ENCODE results near the gene RUNX1.
"Not testable (repeated sequence)": the region's sequence is repeated elsewhere in the genome, so short reads cannot be mapped to it uniquely, and the experiment has no call there.

RUNX1 gene

DNA sequence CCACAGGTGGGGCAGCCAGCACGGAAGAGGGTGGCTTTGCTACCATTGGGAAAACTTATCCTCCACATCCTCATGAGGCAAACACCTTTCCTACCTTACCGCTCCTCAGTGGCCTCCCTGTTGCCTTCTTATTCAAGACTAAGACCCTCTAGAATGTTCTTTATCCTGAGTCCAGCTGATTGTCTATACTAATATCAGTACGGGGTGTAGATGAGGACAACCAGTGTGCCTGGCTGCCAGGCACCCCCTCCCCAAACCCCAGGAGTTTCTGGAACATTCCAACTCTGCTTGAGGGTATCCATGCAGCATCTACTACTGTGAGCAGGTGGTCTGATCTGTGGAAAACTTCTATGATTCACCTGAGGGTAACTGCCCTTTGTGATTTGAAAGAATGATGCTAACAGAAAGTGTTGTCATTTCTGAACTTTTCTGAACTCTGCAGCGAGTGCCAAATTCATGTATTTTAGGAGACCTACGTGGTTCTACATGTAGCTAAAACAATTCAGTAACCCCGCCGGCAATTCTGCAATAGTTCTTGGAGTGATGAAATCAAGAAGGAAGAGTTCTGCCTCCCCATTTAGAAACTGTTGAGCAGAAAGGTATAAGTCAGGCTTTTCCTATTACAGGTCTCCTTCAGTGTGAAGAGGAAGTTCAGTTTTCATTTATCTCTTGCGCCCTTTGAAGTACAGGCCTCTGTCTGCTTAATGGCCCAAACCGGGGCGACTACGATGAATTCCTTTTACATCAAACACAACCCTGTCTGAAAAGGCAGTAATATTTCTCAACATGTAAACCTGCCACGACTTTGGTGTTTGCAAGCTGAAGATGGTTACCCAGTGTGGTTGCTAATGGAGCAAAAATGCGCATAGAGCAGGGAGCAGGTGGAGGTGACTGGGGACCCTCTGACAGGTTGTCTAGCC lies 80.4 kb downstream of the RUNX1 start:
- peak in 1 of 5 donors; percentile 71 for DNase-seq

DNA sequence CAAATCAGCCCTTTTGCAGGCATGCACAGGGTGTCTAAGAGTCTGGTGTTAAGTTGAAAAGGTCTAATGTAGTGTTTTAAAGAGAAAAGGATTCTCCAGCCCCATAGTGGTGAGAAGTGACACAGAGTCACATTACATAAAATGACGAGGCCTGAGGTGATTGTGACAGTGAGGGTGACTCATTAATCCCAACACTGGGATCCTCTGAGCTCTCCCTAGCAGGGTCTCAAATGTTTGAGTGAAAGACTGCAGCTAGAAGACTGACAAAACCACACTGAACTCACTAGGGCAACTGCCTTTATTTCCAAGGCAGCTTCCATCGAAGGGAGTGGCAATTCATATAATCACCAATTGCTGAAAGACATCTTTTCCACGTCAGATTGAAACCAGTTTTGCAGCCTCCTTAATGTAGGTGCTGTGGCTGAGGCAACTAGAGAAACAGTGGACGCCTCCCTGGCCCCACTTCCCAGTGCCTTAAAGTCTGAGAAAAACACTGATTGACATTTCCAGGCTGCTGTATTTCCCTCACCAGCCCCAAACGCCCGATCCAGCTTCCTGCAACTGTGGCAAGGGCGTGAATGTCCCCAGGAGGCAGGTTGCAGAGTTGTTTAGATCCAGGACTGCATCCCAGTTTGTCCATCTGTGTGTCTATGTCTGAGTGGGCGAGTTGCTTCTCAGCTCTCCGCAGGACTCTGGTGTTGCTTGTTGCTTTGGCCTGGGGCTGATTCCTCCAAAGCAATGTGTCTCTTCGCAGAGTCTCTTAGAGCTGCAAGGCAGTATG lies 81.4 kb downstream of the RUNX1 start:
- peak in 1 of 5 donors; percentile 83 for DNase-seq

GRCh38 chr21:34966881-34967280 lies 82.2 kb downstream of the RUNX1 start:
- DNase-seq, result not testable (repeated sequence)

- DNase-seq, result no peak
Observed at GRCh38 chr21:34965200-34966174, 83.6 kb downstream of the RUNX1 start.

- DNase-seq, result no peak
Observed at GRCh38 chr21:34962586-34963222, 86.4 kb downstream of the RUNX1 start.

DNA sequence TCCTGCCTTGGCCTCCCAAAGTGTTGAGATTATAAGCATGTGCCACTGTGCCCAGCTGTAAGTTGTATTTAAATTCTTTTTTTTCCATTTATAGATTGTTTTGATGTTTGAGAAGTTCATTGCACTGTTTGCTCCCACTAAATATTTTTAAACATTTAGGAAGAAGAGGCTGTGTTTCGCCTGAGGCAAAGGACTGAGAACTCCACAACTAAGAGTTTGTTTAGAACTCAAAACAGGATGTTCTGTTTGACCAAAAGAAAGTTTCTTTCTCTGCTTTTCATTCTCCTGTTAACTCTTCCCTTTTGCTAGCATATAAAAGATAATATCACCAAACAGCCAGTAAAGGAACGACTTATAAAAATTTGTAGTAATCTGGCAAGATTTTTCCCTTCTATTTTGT lies 87.0 kb downstream of the RUNX1 start:
- no peak for DNase-seq

DNA sequence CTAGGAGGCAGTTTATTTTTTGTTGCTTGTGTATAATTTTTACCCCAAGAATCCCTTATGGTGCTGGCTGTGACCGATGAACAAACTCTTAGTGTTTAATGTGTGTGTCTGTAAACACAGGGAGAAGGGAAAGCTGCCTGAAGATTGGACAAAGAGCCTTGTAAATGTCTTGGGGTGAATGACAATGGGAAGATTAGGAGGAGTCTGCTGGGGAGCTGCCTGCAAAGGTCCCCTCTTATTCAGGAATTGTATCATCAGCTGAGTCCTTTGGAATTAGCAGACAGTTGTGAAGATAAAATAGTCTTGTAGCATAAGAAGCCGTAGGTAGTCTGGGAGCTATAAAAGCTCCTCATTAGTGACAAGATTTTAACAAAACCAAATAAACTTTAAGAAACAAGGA lies 88.4 kb downstream of the RUNX1 start:
- DNase-seq, result no peak

DNA sequence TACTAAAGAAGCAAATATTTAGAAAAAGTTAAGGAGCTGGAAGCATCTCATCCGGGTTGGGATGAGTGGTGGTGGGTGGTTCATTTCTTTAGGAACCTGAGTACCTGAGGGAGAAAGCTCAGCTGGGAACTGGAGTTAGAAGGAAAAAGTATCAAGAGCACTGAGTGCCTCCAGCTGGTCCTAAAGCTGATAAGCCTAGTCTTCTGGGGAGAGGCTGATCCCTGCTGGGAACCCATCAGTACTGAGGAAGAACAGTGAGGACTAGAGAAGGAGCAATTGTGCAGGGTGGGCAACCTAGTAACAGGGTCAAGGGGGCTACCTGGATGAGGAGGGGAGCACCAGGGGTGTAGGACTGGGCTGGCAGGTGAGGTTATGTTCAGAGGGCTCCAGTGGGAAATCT lies 89.5 kb downstream of the RUNX1 start:
- DNase-seq, result no peak

DNA sequence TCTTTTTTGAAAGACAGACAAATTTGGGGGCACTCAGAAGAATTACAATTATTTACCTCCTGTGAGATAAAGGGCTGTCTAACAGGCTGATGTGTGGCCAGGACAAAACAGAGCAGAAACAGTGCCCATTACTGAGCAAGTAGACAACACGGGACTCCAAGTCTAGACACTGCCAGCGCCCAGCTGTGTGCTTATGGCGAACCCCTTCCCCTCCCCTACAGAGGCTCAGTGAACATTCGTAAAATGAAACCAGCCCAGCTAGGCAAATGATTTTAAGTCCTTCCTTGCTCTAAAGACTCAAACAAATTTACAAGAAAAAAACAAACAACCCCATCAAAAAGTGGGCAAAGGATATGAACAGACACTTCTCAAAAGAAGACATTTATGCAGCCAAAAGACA lies 91.1 kb downstream of the RUNX1 start:
- DNase-seq, result no peak

GRCh38 chr21:34956416-34957316 lies 92.4 kb downstream of the RUNX1 start:
- DNase-seq, result no peak

DNA sequence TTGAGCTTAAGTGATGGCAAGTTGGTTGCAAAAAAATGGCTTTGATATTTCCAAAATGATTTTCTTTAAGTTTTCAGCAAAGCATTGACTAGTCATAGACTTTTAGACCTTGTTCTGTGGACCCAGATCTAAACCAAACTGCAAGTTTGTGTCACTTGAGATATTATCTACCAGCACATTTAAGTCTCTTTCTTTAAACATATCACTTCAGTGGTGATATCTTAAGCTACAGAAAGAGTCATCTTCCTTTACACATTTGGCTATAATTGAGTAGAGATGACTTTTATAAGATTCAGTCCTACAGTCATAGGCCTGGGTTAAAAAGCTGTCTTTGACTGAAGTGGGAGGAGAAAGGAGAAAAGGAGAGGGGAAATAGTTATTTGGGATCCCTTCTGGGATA lies 95.2 kb downstream of the RUNX1 start:
- DNase-seq, result no peak

DNA sequence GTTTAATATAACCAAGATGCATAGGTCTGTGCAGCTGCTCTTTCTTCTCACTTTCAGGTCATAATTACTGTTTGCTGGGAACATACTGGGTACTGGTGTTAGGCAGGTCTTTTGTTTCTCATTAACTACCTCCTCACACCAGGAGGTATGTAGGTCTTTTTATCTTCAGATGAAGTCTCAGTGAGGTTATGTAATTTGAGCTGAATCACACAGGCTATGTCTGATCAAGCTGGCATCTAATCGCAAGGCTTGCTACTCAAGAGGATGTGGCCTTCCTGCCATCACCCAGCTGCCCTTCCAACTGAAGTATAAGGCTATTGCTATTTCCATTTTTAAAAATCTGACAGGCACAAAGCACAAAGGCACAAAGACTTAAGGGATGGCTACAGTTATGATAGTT lies 96.4 kb downstream of the RUNX1 start:
- no peak for DNase-seq

DNA sequence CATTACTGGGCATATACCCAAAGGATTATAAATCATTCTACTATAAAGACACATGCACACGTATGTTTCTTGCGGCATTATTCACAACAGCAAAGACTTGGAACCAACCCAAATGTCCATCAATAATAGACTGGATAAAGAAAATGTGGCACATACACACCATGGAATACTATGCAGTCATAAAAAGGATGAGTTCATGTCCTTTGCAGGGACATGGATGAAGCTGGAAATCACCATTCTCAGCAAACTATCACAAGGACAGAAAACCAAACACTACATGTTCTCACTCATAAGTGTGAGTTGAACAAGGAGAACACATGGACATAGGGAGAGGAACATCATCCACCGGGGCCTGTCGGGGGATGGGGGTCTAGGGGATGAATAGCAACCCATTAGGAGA lies 97.2 kb downstream of the RUNX1 start:
- DNase-seq, result not testable (repeated sequence)

DNA sequence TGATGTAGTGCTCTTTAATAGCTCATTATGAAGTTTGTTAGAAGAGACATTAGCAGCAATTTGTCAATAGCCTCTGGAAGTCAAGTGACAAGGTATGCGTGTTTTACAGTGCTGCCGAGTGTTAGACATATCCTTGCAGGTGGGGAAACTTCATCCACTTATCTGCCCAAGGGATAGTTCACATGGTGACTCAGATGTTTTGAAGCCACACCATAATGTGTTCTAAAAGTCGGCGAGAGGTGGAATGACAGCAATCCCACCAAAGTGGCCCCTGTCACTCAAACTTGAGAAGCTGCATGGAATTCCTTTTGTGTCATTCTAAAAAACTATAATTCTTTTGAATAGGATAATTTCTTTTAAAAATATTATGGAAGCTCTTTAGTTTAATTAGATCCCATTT lies 98.1 kb downstream of the RUNX1 start:
- DNase-seq, result no peak

DNA sequence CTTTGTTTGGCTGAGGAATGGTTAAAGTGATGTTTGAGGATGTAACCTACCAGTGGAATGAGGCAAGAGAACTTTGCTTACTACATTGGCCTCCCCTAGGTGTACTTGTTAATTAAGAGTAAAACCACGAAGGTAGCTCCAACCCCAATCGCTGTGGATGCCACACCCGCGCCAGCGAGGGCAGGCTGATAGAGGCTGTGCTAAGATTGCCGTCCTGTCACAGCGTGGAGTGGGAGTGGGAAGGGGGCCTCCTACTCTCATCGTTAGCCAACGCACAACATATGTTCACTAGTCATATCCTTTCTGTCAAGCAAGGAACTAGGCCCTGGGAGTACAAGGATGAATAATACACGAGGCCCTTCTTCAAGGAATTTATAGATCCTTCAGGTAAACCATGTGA lies 99.6 kb downstream of the RUNX1 start:
- DNase-seq, result no peak

DNA sequence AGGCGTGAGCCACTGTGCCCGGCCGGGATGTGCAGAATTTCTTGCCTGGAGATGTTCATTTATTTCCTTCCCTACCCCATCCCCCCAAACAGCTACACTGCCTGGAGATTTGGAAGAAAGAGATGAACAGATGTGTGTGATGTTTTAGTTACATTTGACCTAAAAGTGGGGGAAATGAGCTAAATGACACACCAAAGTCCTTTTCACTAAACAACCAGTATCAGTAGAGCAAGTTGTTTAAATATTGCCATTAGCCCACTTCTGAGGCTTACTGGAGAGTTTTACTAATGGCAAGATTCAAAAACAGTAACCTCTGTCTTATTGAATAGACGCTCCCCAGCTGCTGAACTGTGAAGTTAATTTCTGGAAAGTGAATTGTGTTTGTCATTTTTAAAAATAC lies 100.1 kb downstream of the RUNX1 start:
- no peak for DNase-seq

GRCh38 chr21:34948157-34948556 lies 100.9 kb downstream of the RUNX1 start:
- DNase-seq, result no peak

GRCh38 chr21:34946916-34947534 lies 102.1 kb downstream of the RUNX1 start:
- DNase-seq, result no peak

DNA sequence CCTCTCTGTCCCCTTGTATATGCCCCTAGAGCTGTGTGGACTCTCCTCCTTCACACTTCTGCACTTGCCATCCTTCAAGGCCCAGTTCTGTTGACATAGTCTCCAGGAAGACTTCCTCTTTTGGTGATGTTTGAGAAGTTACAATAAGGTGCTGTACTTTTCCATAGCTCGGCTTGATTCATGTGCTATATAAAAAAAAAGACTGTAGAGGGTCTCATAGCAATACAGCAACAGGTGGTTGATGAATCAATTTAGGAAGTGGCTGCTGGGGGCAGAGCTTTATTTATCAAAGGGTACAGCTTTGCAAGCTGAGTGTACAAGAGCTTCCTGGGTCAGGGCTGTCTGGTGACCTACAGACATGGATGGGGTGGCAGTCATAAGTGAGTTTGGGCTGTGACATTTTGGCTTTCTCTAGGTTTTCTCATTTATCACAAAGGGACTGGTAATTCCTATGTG lies 102.7 kb downstream of the RUNX1 start:
- DNase-seq, result no peak

GRCh38 chr21:34945288-34945687 lies 103.8 kb downstream of the RUNX1 start:
- DNase-seq, result no peak
